HFFc6 (cell line): ENCODE data around the gene VEZF1. TPM values are rescaled to one million over a fixed set of nuclear protein-coding genes. Genes with fewer than 3 reads are reported as not detected.

Source experiments
- DNase-seq: peaks from one replicate; pipeline ENCODE4 v3.0.0-alpha.2; 2018
- H3K27ac Mint-ChIP-seq: 2 replicates; pipeline ENCODE4 v1.8.0; 2020; ENCODE audit warnings: mild to moderate bottlenecking, mixed read lengths
- H3K27me3 Mint-ChIP-seq: 2 replicates; pipeline ENCODE4 v1.8.0; 2021; ENCODE audit warnings: mild to moderate bottlenecking, moderate library complexity, mixed read lengths; ENCODE audit not compliant: insufficient read depth
- H3K36me3 Mint-ChIP-seq: 2 replicates; pipeline ENCODE4 v1.8.0; 2021; ENCODE audit warnings: low read depth, mixed read lengths
- H3K4me1 Mint-ChIP-seq: 2 replicates; pipeline ENCODE4 v1.8.0; 2020; ENCODE audit warnings: low read depth, mixed read lengths
- H3K4me3 Mint-ChIP-seq: 2 replicates; pipeline ENCODE4 v1.8.0; 2020; ENCODE audit warnings: mild to moderate bottlenecking, moderate library complexity, mixed read lengths
- H3K9me3 Mint-ChIP-seq: 2 replicates; pipeline ENCODE4 v1.8.0; 2020; ENCODE audit warnings: mild to moderate bottlenecking, mixed read lengths
- CTCF ChIP-seq: fragments of 200-600 bp; sonication (generic); IDR thresholded peaks from 2 replicates; pipeline ENCODE4 v1.5.0; 2021; ENCODE audit warnings: antibody characterized with exemption, mild to moderate bottlenecking
- total RNA-seq, 6 experiments: library from RNA; stranded (reverse); fragmentation: NEBNext Ultra II Directional; extraction: Animal tissue kit (Norgen Biotek cat#: 25700); gene quantifications; 2 replicates in 1 of 6; 3 replicates in 5 of 6; pipeline ENCODE4 v1.2.3, GENCODE V29; 2021

VEZF1 gene
- total RNA-seq, 6 experiments from 2014 or later, result 41.7 to 56.5 (median 51.8) TPM

DNA sequence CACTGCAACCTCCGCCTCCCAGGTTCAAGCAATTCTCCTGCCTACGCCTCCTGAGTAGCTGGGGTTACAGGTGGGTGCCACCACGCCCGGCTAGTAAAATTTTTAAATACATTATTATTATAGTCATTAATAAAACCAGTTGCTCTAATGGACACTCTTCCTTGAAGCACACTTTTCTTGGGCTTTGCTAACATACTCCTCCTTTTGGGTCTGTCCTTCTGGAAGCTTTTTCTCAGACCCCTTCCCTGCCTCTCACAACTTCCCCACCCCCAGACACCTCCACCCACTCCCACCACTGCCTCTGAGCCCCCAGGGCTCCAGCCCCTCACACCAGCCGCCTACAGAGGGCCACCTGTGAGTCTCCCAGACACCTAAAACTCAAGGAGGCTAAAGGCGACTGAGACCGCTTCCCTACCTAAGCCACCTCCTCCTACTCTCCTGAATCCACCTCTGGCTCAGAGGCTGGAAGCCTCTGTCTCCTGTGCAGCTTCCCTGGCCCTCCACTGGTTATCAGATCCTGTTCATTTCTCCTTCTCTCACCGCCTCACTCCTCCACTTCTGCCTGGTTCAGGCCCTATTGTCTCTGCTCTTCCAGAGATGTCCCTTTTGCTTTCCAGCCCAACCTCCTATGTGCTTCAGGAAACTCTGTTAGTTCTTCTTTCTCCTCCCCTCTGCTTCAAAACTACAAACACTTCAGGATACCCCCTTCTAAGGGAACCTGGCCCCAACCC lies 30.8 kb downstream of the VEZF1 start:
- Mint-ChIP-seq H3K36me3 (no peaks in the 10 kb centered on the region), H3K27me3 (peaks cover 8% of the 10 kb centered on the region), H3K27ac (no peak overlapping the region), H3K4me3 (no peak overlapping the region), H3K9me3 (no peaks in the 10 kb centered on the region), H3K4me1 (peaks cover 33% of the 10 kb centered on the region)
- DNase-seq, result no peak
- no peak for TF ChIP-seq CTCF

GRCh38 chr17:57956291-57957119 lies 31.5 kb downstream of the VEZF1 start:
- H3K27me3 Mint-ChIP-seq, result peaks cover 8% of the 10 kb centered on the region
- peaks cover 41% of the 10 kb centered on the region for H3K4me1 Mint-ChIP-seq
- no peaks in the 10 kb centered on the region for H3K9me3 Mint-ChIP-seq
- no peak overlapping the region for H3K27ac Mint-ChIP-seq
- TF ChIP-seq CTCF, result no peak
- H3K4me3 Mint-ChIP-seq, result peak overlapping the region; percentile 79
- no peaks in the 10 kb centered on the region for H3K36me3 Mint-ChIP-seq
- DNase-seq, result no peak

- H3K4me1 Mint-ChIP-seq, result peaks cover 52% of the 10 kb centered on the region
Observed at GRCh38 chr17:57955183-57955931, 32.7 kb downstream of the VEZF1 start, which contains the start of gene CUEDC1. TSS of gene CUEDC1 (minus strand) at chr17:57955412. CDS start at chr17:57885564, 69,848 bp downstream.

DNA sequence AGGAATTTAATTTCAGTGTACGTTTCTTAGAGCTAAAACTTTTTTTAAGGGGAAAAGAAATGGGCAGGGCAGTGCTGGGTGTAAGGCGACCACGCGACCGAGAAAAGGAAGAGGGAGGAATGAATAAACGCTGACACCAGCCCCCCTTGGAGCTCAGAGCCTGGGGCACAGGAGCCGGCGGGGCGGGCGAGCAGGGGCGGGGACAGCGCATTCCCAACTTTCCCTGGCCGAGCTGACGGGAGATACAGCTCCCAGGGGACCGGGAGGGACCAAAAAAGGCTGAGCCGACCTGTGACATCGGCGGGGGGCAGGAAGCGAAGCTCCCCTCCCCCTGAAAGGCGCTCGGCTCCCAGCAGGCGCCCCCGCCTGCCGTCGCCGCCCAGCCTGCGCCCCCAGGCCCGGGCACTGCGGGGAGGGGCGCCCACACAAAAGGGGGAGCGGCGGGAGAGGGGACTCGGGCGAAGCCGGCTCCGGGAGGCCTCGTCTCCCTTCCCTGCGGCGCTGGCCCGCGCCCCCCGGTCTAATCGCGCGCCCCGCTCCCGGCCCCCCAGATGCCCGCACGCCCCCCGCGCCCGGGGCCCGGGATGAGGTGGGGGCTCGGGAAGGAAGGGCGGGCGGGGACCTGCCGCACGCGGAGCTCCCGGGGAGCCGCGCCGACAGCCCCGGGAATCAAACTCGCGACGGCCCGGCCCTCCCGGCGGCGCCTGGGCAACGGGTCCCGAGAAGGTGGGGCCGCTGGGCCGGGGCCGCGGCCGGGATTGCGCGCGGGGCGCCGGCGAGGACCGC lies 33.5 kb downstream of the VEZF1 start:
- DNase-seq, result peak; percentile 63
- H3K4me3 Mint-ChIP-seq, result peak overlapping the region; percentile 87
- no peaks in the 10 kb centered on the region for H3K9me3 Mint-ChIP-seq
- TF ChIP-seq CTCF, result no peak
- no peaks in the 10 kb centered on the region for H3K36me3 Mint-ChIP-seq
- H3K4me1 Mint-ChIP-seq, result peaks cover 60% of the 10 kb centered on the region
- peaks cover 6% of the 10 kb centered on the region for H3K27me3 Mint-ChIP-seq
- peak overlapping the region; percentile 96 for H3K27ac Mint-ChIP-seq

More at GRCh38 chr17:57955183-57955931, 32.7 kb downstream of the VEZF1 start, which contains the start of gene CUEDC1:
- TF ChIP-seq CTCF, result peak; percentile 63
- no peaks in the 10 kb centered on the region for H3K9me3 Mint-ChIP-seq
- peak within 1 kb of the TSS; percentile 87 for H3K4me3 Mint-ChIP-seq
- H3K36me3 Mint-ChIP-seq, result no peaks in the 10 kb centered on the region
- peak; percentile 61 for DNase-seq
- peak within 1 kb of the TSS; percentile 96 for H3K27ac Mint-ChIP-seq
- H3K27me3 Mint-ChIP-seq, result peaks cover 6% of the 10 kb centered on the region
